CD14-positive monocyte (primary cell): ENCODE data around the gene RELN. TPM values are rescaled to one million over a fixed set of nuclear protein-coding genes. Genes with fewer than 3 reads are reported as not detected.

Source experiments
- DNase-seq, 3 donors: peaks; one replicate each; pipeline ENCODE4 v3.0.0-alpha.2; 2011 to 2022
- H2AFZ ChIP-seq: 2 replicates; pipeline ENCODE4 v1.6.0; 2012; ENCODE audit warnings: mild to moderate bottlenecking, low read depth, low read length, inconsistent platforms; ENCODE audit not compliant: insufficient read depth, poor library complexity, severe bottlenecking
- H3K27ac ChIP-seq, 2 donors: 1 replicate in 1 of 2; 2 replicates in 1 of 2; pipeline ENCODE4 v1.5.1; 2012 to 2013; ENCODE audit warnings: low read length in 2 of 2, control low read depth in 1 of 2, inconsistent platforms in 1 of 2, low read depth in 1 of 2, mild to moderate bottlenecking in 1 of 2
- H3K27me3 ChIP-seq, 2 donors: one replicate each; pipeline versions ENCODE4 v1.6.0 to v1.6.1; 2011 to 2013; ENCODE audit warnings: low read length in 2 of 2; ENCODE audit not compliant: control insufficient read depth in 2 of 2, insufficient read depth in 2 of 2
- H3K36me3 ChIP-seq, 2 donors: replicated peaks in 1 of 2; 1 replicate in 1 of 2; 2 replicates in 1 of 2; pipeline versions ENCODE4 v1.5.1 to v1.6.1; 2012 to 2013; ENCODE audit warnings: low read length in 2 of 2, control low read depth in 1 of 2, inconsistent platforms in 1 of 2, mild to moderate bottlenecking in 1 of 2; ENCODE audit not compliant: insufficient read depth in 2 of 2, control insufficient read depth in 1 of 2
- H3K4me1 ChIP-seq, 2 donors: 1 replicate in 1 of 2; 2 replicates in 1 of 2; pipeline versions ENCODE4 v1.5.1 to v1.6.1; 2012 to 2013; ENCODE audit warnings: low read length in 2 of 2, control low read depth in 1 of 2, inconsistent platforms in 1 of 2, mild to moderate bottlenecking in 1 of 2, moderate library complexity in 1 of 2; ENCODE audit not compliant: insufficient read depth in 2 of 2, control insufficient read depth in 1 of 2
- H3K4me2 ChIP-seq: replicated peaks from 2 replicates; pipeline ENCODE3; 2012; ENCODE audit warnings: low read length, moderate library complexity, mild to moderate bottlenecking; ENCODE audit not compliant: poor library complexity, severe bottlenecking; ENCODE audit errors: extremely low read depth
- H3K4me3 ChIP-seq, 3 experiments: fragments of 200-600 bp in 1 of 3; sonication (generic) in 1 of 3; replicated peaks in 1 of 3; 1 replicate in 2 of 3; 2 replicates in 1 of 3; pipeline ENCODE4 v1.5.1; 2011 to 2013; ENCODE audit warnings: low read length in 3 of 3, mild to moderate bottlenecking in 3 of 3, control low read depth in 2 of 3, low read depth in 2 of 3, inconsistent platforms in 1 of 3, moderate library complexity in 1 of 3
- H3K79me2 ChIP-seq: 2 replicates; pipeline ENCODE4 v1.6.0; 2012; ENCODE audit warnings: mild to moderate bottlenecking, control low read depth, inconsistent platforms, low read length, moderate library complexity; ENCODE audit not compliant: insufficient read depth
- H3K9ac ChIP-seq: 2 replicates; pipeline ENCODE4 v1.6.0; 2017; ENCODE audit warnings: low read length, mild to moderate bottlenecking; ENCODE audit not compliant: insufficient read depth, poor library complexity, severe bottlenecking
- H3K9me3 ChIP-seq, 2 donors: replicated peaks in 1 of 2; 1 replicate in 1 of 2; 2 replicates in 1 of 2; pipeline versions ENCODE4 v1.5.1 to v1.6.1; 2012 to 2013; ENCODE audit warnings: low read length in 2 of 2, control low read depth in 1 of 2; ENCODE audit not compliant: control insufficient read depth in 1 of 2, insufficient read depth in 1 of 2
- H4K20me1 ChIP-seq: 2 replicates; pipeline ENCODE4 v1.6.0; 2012; ENCODE audit warnings: mild to moderate bottlenecking, low read length, control low read depth, moderate library complexity; ENCODE audit not compliant: insufficient read depth
- H3K27ac Mint-ChIP-seq, 7 donors: one replicate each; pipeline ENCODE4 v1.8.0; 2020; ENCODE audit warnings: mild to moderate bottlenecking in 7 of 7, mixed read lengths in 7 of 7, moderate library complexity in 6 of 7, inconsistent platforms in 2 of 7
- H3K27me3 Mint-ChIP-seq, 3 donors: one replicate each; pipeline ENCODE4 v1.8.0; 2021 to 2022; ENCODE audit warnings: low read depth in 3 of 3, mild to moderate bottlenecking in 3 of 3, mixed read lengths in 3 of 3, moderate library complexity in 3 of 3, inconsistent platforms in 1 of 3
- H3K36me3 Mint-ChIP-seq, 2 donors: one replicate each; pipeline ENCODE4 v1.8.0; 2020; ENCODE audit warnings: mixed read lengths in 2 of 2, inconsistent platforms in 1 of 2, mild to moderate bottlenecking in 1 of 2
- H3K4me1 Mint-ChIP-seq: one replicate; pipeline ENCODE4 v1.8.0; 2020; ENCODE audit warnings: mild to moderate bottlenecking, mixed read lengths
- H3K4me3 Mint-ChIP-seq, 2 donors: one replicate each; pipeline ENCODE4 v1.8.0; 2020; ENCODE audit warnings: mild to moderate bottlenecking in 2 of 2, mixed read lengths in 2 of 2, moderate library complexity in 1 of 2
- H3K9me3 Mint-ChIP-seq, 7 donors: one replicate each; pipeline ENCODE4 v1.8.0; 2020 to 2022; ENCODE audit warnings: mixed read lengths in 7 of 7, mild to moderate bottlenecking in 6 of 7, moderate library complexity in 6 of 7, inconsistent platforms in 2 of 7
- CTCF ChIP-seq: fragments of 200-600 bp; IDR thresholded peaks from one replicate; pipeline ENCODE4 v1.8.0; 2022; ENCODE audit warnings: antibody characterized with exemption, mild to moderate bottlenecking
- WGBS: methylation state at CpG from one replicate; pipeline ENCODE4 v1.1.5; 2013; ENCODE audit warnings: missing lambda C conversion rate; ENCODE audit not compliant: insufficient coverage; 5-methylcytosine and 5-hydroxymethylcytosine counted together
- intact Hi-C, 2 donors: fragments of 100-400 bp; cut with micrococcal nuclease; formaldehyde crosslinking; loops; one replicate each; pipeline versions ENCODE4 v1.15.0 to v1.15.1; 2023
- polyA plus RNA-seq, 3 donors: library from polyadenylated mRNA; depleted of rRNA in 1 of 3; unstranded in 2 of 3; stranded (reverse) in 1 of 3; fragments of 300-500 nt in 2 of 3; fragments of >200 nt in 1 of 3; fragmentation: Illumina TruSeq in 2 of 3; gene quantifications; 1 replicate in 2 of 3; 2 replicates in 1 of 3; pipeline ENCODE4 v1.2.3, GENCODE V29; 2012 to 2021

Gene RELN
- polyA plus RNA-seq, 3 donors, result not detected

GRCh38 chr7:103686763-103687162 is 302.7 kb downstream of the RELN start:
- no CpG with 5 or more reads among the region's 2 CpGs for WGBS
- no peak for TF ChIP-seq CTCF
- intact Hi-C loops, result no loop called here

DNA sequence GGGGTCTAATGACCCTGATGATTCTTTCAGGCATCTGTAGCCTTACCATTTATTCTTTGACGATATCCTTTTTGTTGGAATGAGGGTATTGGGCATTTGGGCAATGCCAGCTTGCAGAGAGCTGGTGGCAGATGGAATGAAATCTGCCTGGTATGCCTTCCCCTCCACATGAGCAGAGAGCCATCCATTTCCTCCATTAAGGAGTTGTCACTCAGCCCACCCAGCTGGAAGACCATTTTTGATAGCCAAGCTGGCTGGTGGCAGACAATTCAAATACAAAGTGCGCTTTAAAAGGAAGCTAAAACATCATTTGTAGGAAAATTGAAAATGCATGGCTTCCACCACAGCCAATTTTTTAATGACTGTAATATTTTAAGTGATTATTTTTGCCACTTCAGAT is 303.4 kb downstream of the RELN start:
- Mint-ChIP-seq H3K4me3 (no peak overlapping the region), H3K9me3 (no peaks in the 10 kb centered on the region), H3K27me3 (no peaks in the 10 kb centered on the region), H3K27ac (no peak overlapping the region), H3K4me1 (no peaks in the 10 kb centered on the region), H3K36me3 (no peaks in the 10 kb centered on the region)
- Histone ChIP-seq H4K20me1 (no peaks in the 10 kb centered on the region), H3K9ac (no peak overlapping the region), H3K4me2 (no peak overlapping the region), H3K79me2 (no peaks in the 10 kb centered on the region), H3K27me3 (no peaks in the 10 kb centered on the region), H3K4me3 (no peak overlapping the region), H3K36me3 (no peaks in the 10 kb centered on the region), H3K27ac (no peak overlapping the region), H3K4me1 (no peaks in the 10 kb centered on the region), H2AFZ (no peak overlapping the region), H3K9me3 (no peaks in the 10 kb centered on the region)
- no peak for TF ChIP-seq CTCF
- DNase-seq, result no peak
- no CpG with 5 or more reads among the region's 2 CpGs for WGBS
- intact Hi-C loops, result no loop called here

More at GRCh38 chr7:103686763-103687162, 302.7 kb downstream of the RELN start:
- Histone ChIP-seq H3K27ac (no peak overlapping the region), H4K20me1 (no peaks in the 10 kb centered on the region), H3K79me2 (no peaks in the 10 kb centered on the region), H3K4me2 (no peak overlapping the region), H3K4me3 (no peak overlapping the region), H3K4me1 (no peaks in the 10 kb centered on the region), H2AFZ (no peak overlapping the region), H3K9ac (no peak overlapping the region), H3K27me3 (no peaks in the 10 kb centered on the region), H3K9me3 (no peaks in the 10 kb centered on the region), H3K36me3 (no peaks in the 10 kb centered on the region)
- Mint-ChIP-seq H3K36me3 (no peaks in the 10 kb centered on the region), H3K27ac (no peak overlapping the region), H3K4me1 (no peaks in the 10 kb centered on the region), H3K27me3 (no peaks in the 10 kb centered on the region), H3K4me3 (no peak overlapping the region), H3K9me3 (peaks cover 0 to 2% (median 0%) of the 10 kb centered on the region in 7 donors)
- no peak for DNase-seq
